Measurements from ENCODE around the gene EFNA4. TPM values are rescaled to one million over a fixed set of nuclear protein-coding genes. Genes with fewer than 3 reads are reported as not detected.

The EFNA4 gene
- total RNA-seq, 1 donor from 2014 or later = 7.4 TPM

DNA sequence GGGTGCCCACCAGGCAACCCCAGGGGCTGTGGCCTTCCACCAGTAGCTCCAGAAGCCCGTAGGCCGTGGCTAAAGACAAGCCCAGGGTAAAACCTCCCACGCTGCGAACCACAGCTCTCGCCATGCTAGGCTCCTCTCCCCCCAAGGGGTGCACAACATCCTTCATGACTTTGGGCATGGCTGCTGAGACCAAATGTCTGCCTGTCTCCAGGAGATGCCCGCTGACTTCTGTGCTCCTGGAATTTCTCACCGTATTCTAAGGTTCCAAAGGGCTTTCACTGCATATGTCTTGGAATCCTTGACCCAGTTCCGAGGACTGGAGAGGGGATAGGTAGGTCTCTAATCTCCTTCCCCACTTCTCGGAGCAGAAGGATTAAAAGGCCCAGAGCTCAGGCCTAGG, 30.0 kb upstream of the EFNA4 start, which contains the start of the genes DCST1 and DCST2:
DCST1 (plus strand) TSS at position 301 of the 400 bp plus-strand sequence. CDS start 213 bp downstream, outside the sequence.
DCST2 (minus strand) TSS at position 258 of the 400 bp plus-strand sequence; CDS start at position 178, 80 bp downstream.
- Histone ChIP-seq H3K36me3 (no peaks in the 10 kb centered on the region), H3K4me3 (no peak within 1 kb of the TSS), H3K9me3 (no peaks in the 10 kb centered on the region), H3K4me1 (peaks cover 7% of the 10 kb centered on the region), H3K27ac (no peak within 1 kb of the TSS), H3K27me3 (ENCODE audit: low read depth) (no peaks in the 10 kb centered on the region)
- DNase-seq = no peak
- intact Hi-C loops (cut with DNase I) = no loop called here
- ATAC-seq = no peak
- TF ChIP-seq CTCF (IDR thresholded peaks at IDR 0.05) = no peak

DNA sequence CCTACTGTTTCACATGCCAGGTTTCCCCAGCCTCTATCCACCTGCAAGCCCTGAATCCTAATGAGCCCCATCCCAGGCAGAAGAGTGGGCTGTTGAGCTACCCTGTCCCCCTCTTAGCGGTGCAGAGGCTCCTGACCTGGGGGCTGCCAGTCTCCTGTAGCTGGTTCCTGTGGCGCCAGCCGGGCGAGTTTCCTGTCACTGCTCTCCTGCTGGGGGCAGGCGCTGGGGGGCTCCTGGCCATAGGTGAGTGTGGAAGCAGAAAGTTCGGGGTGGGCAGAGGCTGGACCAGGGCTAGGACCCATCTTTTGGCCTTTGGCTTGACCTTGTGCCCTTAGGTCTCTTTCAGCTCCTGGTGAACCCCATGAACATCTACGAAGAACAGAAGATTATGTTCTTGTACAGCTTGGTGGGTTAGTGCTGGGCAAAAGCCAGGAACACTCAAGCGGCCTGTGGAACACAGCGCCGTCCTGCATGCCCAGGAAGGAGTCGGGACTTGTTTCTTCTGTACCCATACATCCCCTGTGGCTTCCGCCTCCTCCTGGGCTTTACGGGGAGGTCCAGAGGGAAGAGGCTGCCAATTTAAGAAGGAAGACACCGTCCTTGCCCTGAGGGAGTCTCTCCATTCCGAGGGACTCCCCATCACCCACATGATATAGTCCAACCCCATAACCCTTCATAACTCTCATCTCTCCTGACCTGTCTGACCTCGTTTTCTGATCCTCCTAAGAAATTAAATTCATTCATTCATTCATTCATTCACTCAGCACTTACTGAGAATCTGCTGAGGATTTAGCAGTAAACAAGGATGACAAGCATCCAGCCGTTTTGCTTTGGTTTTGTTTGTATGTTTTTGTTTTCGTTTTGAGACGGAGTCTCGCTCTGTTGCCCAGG, 29.0 kb upstream of the EFNA4 start:
- no peak for ATAC-seq
- no peak overlapping the region for H3K4me3 ChIP-seq
- no peaks in the 10 kb centered on the region for H3K36me3 ChIP-seq
- no peaks in the 10 kb centered on the region for H3K27me3 ChIP-seq (ENCODE audit: low read depth)
- intact Hi-C loops (cut with DNase I) = no loop called here
- no peak overlapping the region for H3K27ac ChIP-seq
- TF ChIP-seq CTCF (IDR thresholded peaks at IDR 0.05) = no peak
- H3K4me1 ChIP-seq = peaks cover 15% of the 10 kb centered on the region
- DNase-seq = no peak
- no peaks in the 10 kb centered on the region for H3K9me3 ChIP-seq

- TF ChIP-seq CTCF (IDR thresholded peaks at IDR 0.05) = no peak
- no peak for DNase-seq
- Histone ChIP-seq H3K27me3 (ENCODE audit: low read depth) (no peaks in the 10 kb centered on the region), H3K9me3 (no peaks in the 10 kb centered on the region), H3K27ac (no peak overlapping the region), H3K4me3 (no peak overlapping the region), H3K36me3 (no peaks in the 10 kb centered on the region), H3K4me1 (peaks cover 15% of the 10 kb centered on the region)
- no peak for ATAC-seq
- intact Hi-C loops (cut with DNase I) = no loop called here
Measured at GRCh38 chr1:155035936-155036335, 27.6 kb upstream of the EFNA4 start.

DNA sequence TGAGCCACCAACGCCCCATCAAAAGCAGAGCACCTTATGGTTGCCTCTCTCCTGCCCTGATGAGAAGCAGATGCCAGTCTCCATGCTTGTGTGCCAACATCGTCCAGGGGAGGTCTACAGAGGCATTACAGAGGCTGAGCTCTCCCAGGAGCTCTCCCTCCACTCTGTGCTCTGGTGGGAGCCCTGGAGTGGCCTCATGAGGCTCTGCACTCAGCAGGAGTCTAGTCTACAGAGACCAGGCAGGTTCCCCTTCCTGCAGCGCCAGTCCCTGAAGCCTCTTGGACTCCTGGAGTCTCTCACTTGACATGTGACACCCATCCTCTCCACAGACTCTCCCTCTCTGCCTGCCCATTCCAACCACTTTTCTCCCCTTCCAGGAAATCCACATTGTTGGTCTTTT, 26.5 kb upstream of the EFNA4 start:
- no peak overlapping the region for H3K27ac ChIP-seq
- H3K27me3 ChIP-seq (ENCODE audit: low read depth) = no peaks in the 10 kb centered on the region
- H3K4me1 ChIP-seq = peaks cover 15% of the 10 kb centered on the region
- H3K9me3 ChIP-seq = no peaks in the 10 kb centered on the region
- intact Hi-C loops (cut with DNase I) = no loop called here
- H3K4me3 ChIP-seq = no peak overlapping the region
- H3K36me3 ChIP-seq = no peaks in the 10 kb centered on the region
- ATAC-seq = no peak
- no peak for DNase-seq
- TF ChIP-seq CTCF (IDR thresholded peaks at IDR 0.05) = no peak

- no peak overlapping the region for H3K4me3 ChIP-seq
- intact Hi-C loops (cut with DNase I) = no loop called here
- no peak for TF ChIP-seq CTCF (IDR thresholded peaks at IDR 0.05)
- DNase-seq (no peak), ATAC-seq (no peak)
- no peak overlapping the region for H3K27ac ChIP-seq
- no peaks in the 10 kb centered on the region for H3K27me3 ChIP-seq (ENCODE audit: low read depth)
- no peaks in the 10 kb centered on the region for H3K36me3 ChIP-seq
- H3K4me1 ChIP-seq = peaks cover 15% of the 10 kb centered on the region
- H3K9me3 ChIP-seq = no peaks in the 10 kb centered on the region
Measured at GRCh38 chr1:155037851-155038441, 25.6 kb upstream of the EFNA4 start.
